Measurements from ENCODE around the gene GNG2.

Gene GNG2

DNA sequence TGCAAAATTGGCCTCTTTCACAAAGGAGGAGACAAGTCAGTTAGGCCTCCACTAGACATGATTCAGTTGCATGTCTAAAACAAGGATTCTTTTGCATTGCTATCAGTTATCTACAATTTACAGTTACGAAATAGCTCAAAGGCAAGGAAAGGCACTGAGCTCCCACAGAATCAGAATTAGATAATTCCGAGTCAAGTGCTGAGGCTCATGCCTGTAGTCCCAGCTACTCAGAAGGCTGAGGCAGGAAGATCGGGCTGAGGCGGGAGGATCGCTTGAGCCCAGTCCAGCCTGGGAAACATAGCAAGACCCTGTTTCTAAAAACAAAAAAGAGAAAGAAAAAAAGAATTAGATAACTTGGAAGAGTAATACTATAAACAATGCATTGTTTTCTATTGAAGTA lies 116.7 kb downstream of the GNG2 start:
- no peaks in the 10 kb centered on the region for H3K9me3 ChIP-seq (ENCODE audit: severe bottlenecking)
- H3K4me3 ChIP-seq (ENCODE audit: low read depth, low read length): no peak overlapping the region
- no peaks in the 10 kb centered on the region for H3K36me3 ChIP-seq
- TF ChIP-seq, protein P1, sequence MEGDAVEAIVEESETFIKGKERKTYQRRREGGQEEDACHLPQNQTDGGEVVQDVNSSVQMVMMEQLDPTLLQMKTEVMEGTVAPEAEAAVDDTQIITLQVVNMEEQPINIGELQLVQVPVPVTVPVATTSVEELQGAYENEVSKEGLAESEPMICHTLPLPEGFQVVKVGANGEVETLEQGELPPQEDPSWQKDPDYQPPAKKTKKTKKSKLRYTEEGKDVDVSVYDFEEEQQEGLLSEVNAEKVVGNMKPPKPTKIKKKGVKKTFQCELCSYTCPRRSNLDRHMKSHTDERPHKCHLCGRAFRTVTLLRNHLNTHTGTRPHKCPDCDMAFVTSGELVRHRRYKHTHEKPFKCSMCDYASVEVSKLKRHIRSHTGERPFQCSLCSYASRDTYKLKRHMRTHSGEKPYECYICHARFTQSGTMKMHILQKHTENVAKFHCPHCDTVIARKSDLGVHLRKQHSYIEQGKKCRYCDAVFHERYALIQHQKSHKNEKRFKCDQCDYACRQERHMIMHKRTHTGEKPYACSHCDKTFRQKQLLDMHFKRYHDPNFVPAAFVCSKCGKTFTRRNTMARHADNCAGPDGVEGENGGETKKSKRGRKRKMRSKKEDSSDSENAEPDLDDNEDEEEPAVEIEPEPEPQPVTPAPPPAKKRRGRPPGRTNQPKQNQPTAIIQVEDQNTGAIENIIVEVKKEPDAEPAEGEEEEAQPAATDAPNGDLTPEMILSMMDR (IDR thresholded peaks at IDR 0.05; ENCODE audit: low read depth, low read length): no peak
- no peak for DNase-seq
- H3K27me3 ChIP-seq (ENCODE audit: insufficient read depth, low read depth, severe bottlenecking): no peaks in the 10 kb centered on the region
- H3K27ac ChIP-seq: no peak overlapping the region

DNA sequence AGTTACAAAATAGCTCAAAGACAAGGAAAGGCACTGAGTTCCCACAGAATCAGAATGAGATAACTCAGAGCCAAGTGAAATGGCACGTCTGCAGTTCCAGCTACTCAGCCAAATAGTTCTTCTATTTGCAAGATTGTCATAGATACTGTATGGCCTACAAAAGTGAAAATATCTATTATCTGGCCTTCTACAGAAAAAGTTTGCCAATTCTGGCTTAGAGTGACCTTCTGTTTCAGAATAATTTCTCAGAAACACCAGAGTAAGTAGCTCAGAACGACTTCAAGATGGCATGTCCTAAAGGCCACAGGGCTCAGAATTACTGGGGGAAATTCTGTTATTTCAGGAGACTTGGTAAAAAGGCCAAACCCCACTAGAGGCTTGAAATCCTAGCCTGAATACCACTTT lies 118.3 kb downstream of the GNG2 start:
- TF ChIP-seq, protein P1 (IDR thresholded peaks at IDR 0.05; ENCODE audit: low read depth, low read length): no peak
- no peaks in the 10 kb centered on the region for H3K36me3 ChIP-seq
- DNase-seq: no peak

DNA sequence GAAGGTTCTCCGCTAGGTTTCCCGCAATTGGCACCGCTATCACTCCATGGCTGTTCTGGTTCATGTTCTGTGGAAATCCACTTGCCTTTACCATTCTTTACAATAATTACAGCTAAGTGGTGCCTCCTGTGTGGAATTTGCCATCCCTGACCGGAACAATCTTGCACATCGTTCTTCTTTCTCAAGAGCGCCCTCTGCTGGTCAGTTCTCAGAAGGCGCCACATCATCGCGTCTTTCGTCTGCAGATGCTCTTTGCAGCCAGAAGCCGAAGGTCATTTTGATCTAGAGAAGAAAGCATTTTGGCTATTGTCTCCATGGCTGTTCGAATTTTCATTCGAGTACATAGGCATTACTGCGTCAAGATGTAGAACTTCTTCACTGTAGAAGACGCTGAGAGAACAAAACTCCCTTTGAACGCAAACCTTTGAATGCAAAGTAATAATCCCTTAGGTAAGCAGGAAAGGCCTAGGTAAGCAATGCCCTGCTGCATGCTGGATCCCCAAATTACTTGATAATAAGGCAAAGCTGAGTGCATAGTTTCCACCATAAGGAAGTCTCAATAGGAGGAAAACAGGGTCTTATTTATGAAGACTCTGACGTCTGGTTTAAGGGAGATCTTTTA lies 118.8 kb downstream of the GNG2 start:
- Histone ChIP-seq H3K9me3 (ENCODE audit: severe bottlenecking) (no peaks in the 10 kb centered on the region), H3K4me3 (ENCODE audit: low read depth, low read length) (no peak overlapping the region), H3K27ac (no peak overlapping the region), H3K27me3 (ENCODE audit: insufficient read depth, low read depth, severe bottlenecking) (no peaks in the 10 kb centered on the region), H3K36me3 (no peaks in the 10 kb centered on the region)
- TF ChIP-seq, protein P1 (IDR thresholded peaks at IDR 0.05; ENCODE audit: low read depth, low read length): peak; percentile 81
- DNase-seq: peak; percentile 78

More for the DNA sequence above, 118.3 kb downstream of the GNG2 start:
- Histone ChIP-seq H3K4me3 (ENCODE audit: low read depth, low read length) (no peak overlapping the region), H3K27ac (no peak overlapping the region), H3K9me3 (ENCODE audit: severe bottlenecking) (no peaks in the 10 kb centered on the region), H3K27me3 (ENCODE audit: insufficient read depth, low read depth, severe bottlenecking) (no peaks in the 10 kb centered on the region)

DNA sequence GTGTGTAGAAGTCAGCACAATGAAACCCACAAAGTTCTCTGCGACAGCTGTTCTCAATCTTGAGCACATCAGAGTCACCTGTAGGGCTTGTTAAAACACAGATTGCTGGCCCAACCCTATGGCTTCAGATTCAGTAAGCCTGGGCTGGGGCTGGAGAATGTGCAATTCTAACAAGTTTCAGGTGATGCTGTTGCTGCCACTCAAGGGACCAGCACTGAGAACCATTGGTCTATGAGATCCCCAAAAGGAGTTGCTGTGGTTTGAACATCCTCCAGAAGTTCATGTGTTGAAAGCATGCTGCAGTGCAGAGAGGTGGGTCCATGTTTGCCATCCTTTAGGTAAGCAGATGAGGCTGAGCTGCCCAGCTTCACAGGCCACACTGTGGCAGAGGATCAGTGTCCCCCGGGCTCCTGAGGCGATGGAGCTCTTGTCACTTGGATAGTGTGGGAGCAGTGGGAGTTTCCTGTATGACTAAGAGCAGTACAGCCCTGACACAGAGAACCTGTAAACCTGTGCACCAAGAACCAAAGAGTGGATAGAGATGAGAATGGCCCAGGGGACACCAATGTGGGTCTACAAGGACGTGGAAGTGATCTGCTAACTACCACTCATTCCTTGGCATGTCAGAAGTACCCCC lies 120.9 kb downstream of the GNG2 start:
- no peaks in the 10 kb centered on the region for H3K36me3 ChIP-seq
- no peak for DNase-seq
- H3K9me3 ChIP-seq (ENCODE audit: severe bottlenecking): no peaks in the 10 kb centered on the region
- no peak overlapping the region for H3K4me3 ChIP-seq (ENCODE audit: low read depth, low read length)
- H3K27ac ChIP-seq: no peak overlapping the region
- no peaks in the 10 kb centered on the region for H3K27me3 ChIP-seq (ENCODE audit: insufficient read depth, low read depth, severe bottlenecking)
- TF ChIP-seq, protein P1 (IDR thresholded peaks at IDR 0.05; ENCODE audit: low read depth, low read length): no peak

DNA sequence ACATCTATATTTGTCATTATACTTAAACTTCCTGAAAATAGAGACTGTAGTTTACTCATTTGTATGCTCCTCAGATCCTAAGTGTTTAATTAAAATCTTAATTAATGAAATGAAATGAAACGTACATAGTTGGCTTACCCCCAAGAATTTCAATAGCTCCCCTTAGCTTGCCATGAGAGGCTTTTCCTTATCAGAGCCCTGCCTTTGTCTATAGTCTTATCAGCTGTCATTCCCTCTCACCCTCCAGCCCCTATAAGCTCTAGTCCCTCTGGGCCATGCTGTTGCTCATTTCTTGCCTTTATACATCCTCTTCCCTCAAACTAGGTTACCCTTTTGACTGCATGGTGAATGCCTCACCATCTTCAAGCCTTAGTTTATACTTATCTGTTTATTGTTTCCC lies 127.8 kb downstream of the GNG2 start:
- no peaks in the 10 kb centered on the region for H3K9me3 ChIP-seq (ENCODE audit: severe bottlenecking)
- peak overlapping the region; percentile 81 for H3K4me3 ChIP-seq (ENCODE audit: low read depth, low read length)
- no peak for DNase-seq
- H3K27me3 ChIP-seq (ENCODE audit: insufficient read depth, low read depth, severe bottlenecking): no peaks in the 10 kb centered on the region
- H3K27ac ChIP-seq: peak overlapping the region; percentile 92
- TF ChIP-seq, protein P1 (IDR thresholded peaks at IDR 0.05; ENCODE audit: low read depth, low read length): no peak
- H3K36me3 ChIP-seq: peaks cover 24% of the 10 kb centered on the region

Data from WERI-Rb-1 (cell line).